Activated naive CD8-positive, alpha-beta T cell (primary cell): ENCODE measurements around the gene OSBPL9.

Experiments
- H3K27ac Mint-ChIP-seq: one replicate; pipeline ENCODE4 v1.8.0; 2021; ENCODE audit warnings: mixed read lengths
- H3K27me3 Mint-ChIP-seq: one replicate; pipeline ENCODE4 v1.8.0; 2021; ENCODE audit warnings: mixed read lengths
- H3K36me3 Mint-ChIP-seq: one replicate; pipeline ENCODE4 v1.8.0; 2021; ENCODE audit warnings: mixed read lengths
- H3K4me1 Mint-ChIP-seq: one replicate; pipeline ENCODE4 v1.8.0; 2021; ENCODE audit warnings: low read depth, mixed read lengths
- H3K4me3 Mint-ChIP-seq: one replicate; pipeline ENCODE4 v1.8.0; 2021; ENCODE audit warnings: mild to moderate bottlenecking, mixed read lengths
- H3K9me3 Mint-ChIP-seq: one replicate; pipeline ENCODE4 v1.8.0; 2021; ENCODE audit warnings: low read depth, mixed read lengths

Gene OSBPL9

GRCh38 chr1:51656374-51656773 is 39.5 kb downstream of the OSBPL9 start:
- Mint-ChIP-seq H3K27ac (no peak overlapping the region), H3K4me3 (no peak overlapping the region), H3K27me3 (no peaks in the 10 kb centered on the region)

GRCh38 chr1:51660580-51660979 is 43.7 kb downstream of the OSBPL9 start:
- no peak overlapping the region for H3K27ac Mint-ChIP-seq
- no peak overlapping the region for H3K4me3 Mint-ChIP-seq
- H3K4me1 Mint-ChIP-seq = no peaks in the 10 kb centered on the region
- H3K36me3 Mint-ChIP-seq = peaks cover 9% of the 10 kb centered on the region
- H3K9me3 Mint-ChIP-seq = no peaks in the 10 kb centered on the region
- no peaks in the 10 kb centered on the region for H3K27me3 Mint-ChIP-seq

More at GRCh38 chr1:51656374-51656773, 39.5 kb downstream of the OSBPL9 start:
- no peaks in the 10 kb centered on the region for H3K4me1 Mint-ChIP-seq
- peaks cover 12% of the 10 kb centered on the region for H3K36me3 Mint-ChIP-seq
- no peaks in the 10 kb centered on the region for H3K9me3 Mint-ChIP-seq

- H3K27ac Mint-ChIP-seq = no peak overlapping the region
- peaks cover 9% of the 10 kb centered on the region for H3K36me3 Mint-ChIP-seq
- no peak overlapping the region for H3K4me3 Mint-ChIP-seq
- no peaks in the 10 kb centered on the region for H3K4me1 Mint-ChIP-seq
- no peaks in the 10 kb centered on the region for H3K9me3 Mint-ChIP-seq
- H3K27me3 Mint-ChIP-seq = no peaks in the 10 kb centered on the region
Observed at GRCh38 chr1:51661081-51661518, 44.2 kb downstream of the OSBPL9 start.

GRCh38 chr1:51663105-51663504 is 46.2 kb downstream of the OSBPL9 start:
- H3K4me3 Mint-ChIP-seq = no peak overlapping the region
- peaks cover 3% of the 10 kb centered on the region for H3K36me3 Mint-ChIP-seq
- H3K27ac Mint-ChIP-seq = no peak overlapping the region
- no peaks in the 10 kb centered on the region for H3K27me3 Mint-ChIP-seq
- H3K9me3 Mint-ChIP-seq = no peaks in the 10 kb centered on the region
- H3K4me1 Mint-ChIP-seq = no peaks in the 10 kb centered on the region

GRCh38 chr1:51663721-51664120 is 46.8 kb downstream of the OSBPL9 start:
- H3K4me1 Mint-ChIP-seq = no peaks in the 10 kb centered on the region
- no peaks in the 10 kb centered on the region for H3K9me3 Mint-ChIP-seq
- H3K36me3 Mint-ChIP-seq = peaks cover 3% of the 10 kb centered on the region
- no peaks in the 10 kb centered on the region for H3K27me3 Mint-ChIP-seq
- H3K4me3 Mint-ChIP-seq = no peak overlapping the region
- H3K27ac Mint-ChIP-seq = no peak overlapping the region

- Mint-ChIP-seq H3K4me3 (no peak overlapping the region), H3K27me3 (no peaks in the 10 kb centered on the region), H3K4me1 (peaks cover 1% of the 10 kb centered on the region), H3K27ac (no peak overlapping the region), H3K9me3 (no peaks in the 10 kb centered on the region), H3K36me3 (peaks cover 5% of the 10 kb centered on the region)
Observed at GRCh38 chr1:51664421-51665240, 47.7 kb downstream of the OSBPL9 start.

GRCh38 chr1:51666478-51666877 is 49.6 kb downstream of the OSBPL9 start:
- H3K36me3 Mint-ChIP-seq = peaks cover 5% of the 10 kb centered on the region
- peaks cover 1% of the 10 kb centered on the region for H3K4me1 Mint-ChIP-seq
- no peak overlapping the region for H3K4me3 Mint-ChIP-seq
- no peaks in the 10 kb centered on the region for H3K27me3 Mint-ChIP-seq
- H3K27ac Mint-ChIP-seq = no peak overlapping the region
- no peaks in the 10 kb centered on the region for H3K9me3 Mint-ChIP-seq

GRCh38 chr1:51667561-51667960 is 50.7 kb downstream of the OSBPL9 start:
- no peaks in the 10 kb centered on the region for H3K27me3 Mint-ChIP-seq
- H3K9me3 Mint-ChIP-seq = no peaks in the 10 kb centered on the region
- H3K4me1 Mint-ChIP-seq = peaks cover 1% of the 10 kb centered on the region
- no peak overlapping the region for H3K27ac Mint-ChIP-seq
- H3K4me3 Mint-ChIP-seq = no peak overlapping the region
- peaks cover 2% of the 10 kb centered on the region for H3K36me3 Mint-ChIP-seq

GRCh38 chr1:51669272-51669671 is 52.4 kb downstream of the OSBPL9 start:
- peaks cover 1% of the 10 kb centered on the region for H3K4me1 Mint-ChIP-seq
- peaks cover 3% of the 10 kb centered on the region for H3K36me3 Mint-ChIP-seq
- no peaks in the 10 kb centered on the region for H3K27me3 Mint-ChIP-seq
- no peak overlapping the region for H3K27ac Mint-ChIP-seq
- no peak overlapping the region for H3K4me3 Mint-ChIP-seq
- no peaks in the 10 kb centered on the region for H3K9me3 Mint-ChIP-seq

GRCh38 chr1:51669816-51670215 is 52.9 kb downstream of the OSBPL9 start:
- Mint-ChIP-seq H3K27ac (no peak overlapping the region), H3K27me3 (no peaks in the 10 kb centered on the region), H3K4me1 (peaks cover 1% of the 10 kb centered on the region), H3K36me3 (peaks cover 5% of the 10 kb centered on the region), H3K9me3 (no peaks in the 10 kb centered on the region), H3K4me3 (no peak overlapping the region)

GRCh38 chr1:51671527-51672325 is 54.8 kb downstream of the OSBPL9 start:
- no peaks in the 10 kb centered on the region for H3K27me3 Mint-ChIP-seq
- H3K4me3 Mint-ChIP-seq = no peak overlapping the region
- H3K36me3 Mint-ChIP-seq = peaks cover 7% of the 10 kb centered on the region
- no peaks in the 10 kb centered on the region for H3K9me3 Mint-ChIP-seq
- peaks cover 1% of the 10 kb centered on the region for H3K4me1 Mint-ChIP-seq
- H3K27ac Mint-ChIP-seq = no peak overlapping the region

- Mint-ChIP-seq H3K4me3 (no peak overlapping the region), H3K27me3 (no peaks in the 10 kb centered on the region), H3K27ac (no peak overlapping the region), H3K9me3 (no peaks in the 10 kb centered on the region), H3K36me3 (peaks cover 7% of the 10 kb centered on the region), H3K4me1 (peaks cover 1% of the 10 kb centered on the region)
Observed at GRCh38 chr1:51673279-51673678, 56.4 kb downstream of the OSBPL9 start.

GRCh38 chr1:51675177-51675780 is 58.4 kb downstream of the OSBPL9 start:
- Mint-ChIP-seq H3K4me1 (peaks cover 3% of the 10 kb centered on the region), H3K27me3 (no peaks in the 10 kb centered on the region), H3K9me3 (no peaks in the 10 kb centered on the region), H3K36me3 (peaks cover 5% of the 10 kb centered on the region), H3K27ac (no peak overlapping the region), H3K4me3 (no peak overlapping the region)

- Mint-ChIP-seq H3K4me3 (no peak overlapping the region), H3K4me1 (peaks cover 3% of the 10 kb centered on the region), H3K27ac (no peak overlapping the region), H3K36me3 (peaks cover 3% of the 10 kb centered on the region), H3K27me3 (no peaks in the 10 kb centered on the region), H3K9me3 (no peaks in the 10 kb centered on the region)
Observed at GRCh38 chr1:51679435-51679834, 62.5 kb downstream of the OSBPL9 start.

GRCh38 chr1:51684776-51685175 is 67.9 kb downstream of the OSBPL9 start:
- Mint-ChIP-seq H3K4me3 (no peak overlapping the region), H3K9me3 (no peaks in the 10 kb centered on the region), H3K36me3 (no peaks in the 10 kb centered on the region), H3K27me3 (no peaks in the 10 kb centered on the region), H3K27ac (no peak overlapping the region), H3K4me1 (peaks cover 10% of the 10 kb centered on the region)
